Measurements from ENCODE around the gene NUAK1.

GRCh38 chr12:106147956-106148355, 9.2 kb upstream of the NUAK1 start:
- TF ChIP-seq CTCF (conservative IDR thresholded peaks at IDR 0.05; ENCODE audit: low read depth in 2 of 2) (no peak), NANOG (IDR thresholded peaks at IDR 0.05; ENCODE audit: borderline replicate concordance) (no peak), STAT1 (IDR thresholded peaks at IDR 0.05; ENCODE audit: unreplicated experiment) (no peak)

Measured in GM23338 (cell line).